Measurements from ENCODE around the gene SLC22A23.

The SLC22A23 gene

GRCh38 chr6:3330199-3330598 lies 126.7 kb downstream of the SLC22A23 start:
- no peak for DNase-seq

DNA sequence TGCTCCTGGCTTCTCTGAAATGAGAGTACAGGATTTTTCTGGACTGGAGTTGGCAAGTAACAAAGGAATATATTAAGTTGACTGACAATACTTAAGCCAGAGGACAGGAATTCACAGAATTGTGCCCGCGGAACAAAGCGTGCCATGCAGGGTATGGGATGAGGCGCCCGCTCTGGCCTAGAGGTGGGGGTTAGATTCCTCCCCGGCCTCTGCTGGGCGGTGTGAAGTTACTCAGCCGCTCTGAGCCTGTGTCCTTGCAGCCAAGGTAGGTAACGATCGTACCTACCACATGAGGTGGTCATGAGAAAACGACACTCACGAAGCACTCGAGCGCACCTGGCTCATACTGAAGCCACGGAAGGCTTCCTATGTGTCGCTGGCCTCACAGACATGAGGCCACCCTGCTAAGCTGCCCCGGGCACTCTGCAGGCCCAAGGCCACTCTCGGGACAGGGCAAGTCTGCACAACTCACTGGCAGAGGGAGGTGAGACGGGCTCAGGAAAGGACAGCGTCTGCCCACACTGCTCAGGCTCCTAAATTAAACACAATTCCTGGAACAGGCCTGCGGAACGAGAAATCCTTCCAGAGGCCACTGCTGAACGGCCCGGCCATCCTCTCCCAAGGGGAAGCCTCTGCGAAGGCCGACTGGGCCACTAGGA lies 127.3 kb downstream of the SLC22A23 start:
- DNase-seq: no peak

- DNase-seq: no peak
Observed at GRCh38 chr6:3328796-3329195, 128.1 kb downstream of the SLC22A23 start.

GRCh38 chr6:3328145-3328544 lies 128.7 kb downstream of the SLC22A23 start:
- no peak for DNase-seq

DNA sequence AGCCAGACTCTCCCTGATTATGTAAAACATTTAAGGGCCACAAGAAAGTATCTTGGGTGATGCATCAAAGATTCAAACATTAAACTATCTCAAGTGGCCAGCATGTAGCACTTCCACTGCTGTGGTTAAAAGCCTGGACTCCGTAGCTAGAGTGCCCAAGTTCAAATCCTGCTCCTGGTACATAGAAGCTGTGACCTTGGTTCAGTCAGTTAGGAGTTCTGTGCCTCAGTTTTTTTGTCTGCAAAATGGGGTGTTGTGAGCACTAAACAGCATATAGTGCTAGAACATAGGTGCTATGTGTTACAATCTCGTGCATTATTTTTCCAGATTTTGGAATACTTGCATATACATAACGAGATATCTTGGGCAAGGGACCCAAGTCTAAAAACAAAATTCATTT lies 129.4 kb downstream of the SLC22A23 start:
- no peak for DNase-seq

GRCh38 chr6:3326981-3327380 lies 129.9 kb downstream of the SLC22A23 start:
- no peak for DNase-seq

GRCh38 chr6:3326184-3326971 lies 130.5 kb downstream of the SLC22A23 start:
- DNase-seq: no peak

- DNase-seq: no peak
Observed at GRCh38 chr6:3325210-3325609, 131.6 kb downstream of the SLC22A23 start.

GRCh38 chr6:3324262-3324942 lies 132.4 kb downstream of the SLC22A23 start:
- DNase-seq: no peak

DNA sequence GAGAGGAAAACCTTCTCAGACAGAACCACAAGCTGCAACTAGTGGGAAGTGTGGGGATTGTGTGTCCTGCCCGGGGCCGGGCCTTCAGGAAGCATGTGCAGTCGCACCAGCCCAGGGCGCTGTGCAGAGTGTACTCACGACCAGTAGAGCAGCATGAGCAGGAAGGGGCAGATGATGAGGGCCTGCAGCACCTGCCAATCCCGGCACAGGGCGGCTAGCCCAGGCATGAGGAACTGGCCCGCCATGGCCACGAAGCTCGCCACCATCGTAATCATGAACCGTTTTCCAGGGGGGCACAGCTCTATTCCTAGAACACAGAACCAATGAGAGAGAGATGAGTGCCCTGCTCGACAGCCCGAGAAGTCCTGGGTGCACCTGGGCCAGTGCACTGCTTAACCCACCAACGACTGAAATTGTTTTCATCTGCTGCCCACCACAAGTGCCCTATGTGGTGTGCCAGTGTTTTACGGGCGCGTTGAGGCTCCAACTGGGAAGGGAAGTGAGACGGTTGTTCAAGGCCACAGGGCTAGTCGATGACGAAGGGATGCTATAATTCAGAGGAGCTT lies 133.1 kb downstream of the SLC22A23 start:
- DNase-seq: no peak

- DNase-seq: no peak
Observed at GRCh38 chr6:3323148-3323547, 133.7 kb downstream of the SLC22A23 start.

DNA sequence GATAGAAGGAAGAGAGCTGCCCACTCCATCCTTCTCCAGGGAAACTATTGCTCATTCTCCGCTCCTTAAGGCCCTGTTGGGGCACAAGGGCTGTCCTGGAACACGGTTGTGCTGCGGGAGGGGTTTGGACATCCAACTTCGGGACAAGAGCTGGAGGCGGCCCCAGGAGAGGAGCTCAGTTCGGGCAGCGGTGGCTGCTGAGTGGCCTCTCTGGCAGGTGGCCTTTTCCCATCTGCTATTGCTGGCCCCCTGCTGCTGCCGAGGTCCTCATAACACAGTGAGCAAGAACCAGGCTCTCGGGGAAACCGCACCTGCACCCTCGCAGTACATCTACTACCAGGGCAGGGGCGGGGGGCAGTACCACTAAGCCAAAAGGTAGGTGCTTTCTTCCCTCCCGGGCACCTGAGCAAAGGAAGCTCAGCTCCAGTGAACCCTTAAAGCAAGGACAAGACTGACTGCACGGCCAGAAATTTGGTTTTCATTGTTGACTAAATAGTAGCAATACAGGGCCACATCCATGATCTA lies 134.4 kb downstream of the SLC22A23 start:
- DNase-seq: no peak

DNA sequence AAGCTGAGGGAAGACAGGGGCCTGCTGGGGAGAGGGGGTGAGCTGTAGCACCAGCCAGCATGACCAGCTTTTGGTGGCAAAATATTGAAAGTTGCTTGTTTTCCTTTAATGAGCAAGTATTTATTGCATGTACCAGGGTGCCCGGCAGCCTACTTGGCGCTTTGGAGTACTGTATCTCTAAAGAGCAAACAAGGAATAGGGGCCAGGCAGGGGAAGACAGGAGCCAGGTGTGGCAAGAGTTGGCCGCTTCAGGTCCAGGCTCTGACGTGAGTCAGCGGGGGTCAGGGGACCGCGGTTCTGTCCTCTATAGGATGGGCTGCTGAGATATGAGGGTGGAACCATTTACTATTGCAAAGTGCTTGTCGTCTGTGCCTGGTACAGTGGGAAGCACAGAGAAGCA lies 135.0 kb downstream of the SLC22A23 start:
- no peak for DNase-seq

DNA sequence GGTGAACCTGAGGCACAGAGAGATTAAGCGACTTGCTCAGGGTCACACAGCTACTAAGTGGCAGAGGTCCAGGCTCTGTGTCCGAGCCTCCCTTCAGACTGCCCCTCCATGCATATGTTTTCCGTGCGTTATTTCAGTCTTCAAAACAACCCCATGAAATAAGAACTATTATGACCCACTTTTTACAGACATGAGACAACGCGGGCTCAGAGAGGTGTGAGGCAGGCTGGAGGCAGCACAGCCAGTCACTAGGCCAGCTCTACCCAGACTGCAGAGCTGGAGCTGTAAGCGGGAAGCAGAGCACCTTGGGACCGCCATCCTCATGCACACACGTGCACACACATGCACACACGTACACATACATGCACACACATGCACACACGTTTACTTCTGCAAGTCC lies 135.8 kb downstream of the SLC22A23 start:
- no peak for DNase-seq

DNA sequence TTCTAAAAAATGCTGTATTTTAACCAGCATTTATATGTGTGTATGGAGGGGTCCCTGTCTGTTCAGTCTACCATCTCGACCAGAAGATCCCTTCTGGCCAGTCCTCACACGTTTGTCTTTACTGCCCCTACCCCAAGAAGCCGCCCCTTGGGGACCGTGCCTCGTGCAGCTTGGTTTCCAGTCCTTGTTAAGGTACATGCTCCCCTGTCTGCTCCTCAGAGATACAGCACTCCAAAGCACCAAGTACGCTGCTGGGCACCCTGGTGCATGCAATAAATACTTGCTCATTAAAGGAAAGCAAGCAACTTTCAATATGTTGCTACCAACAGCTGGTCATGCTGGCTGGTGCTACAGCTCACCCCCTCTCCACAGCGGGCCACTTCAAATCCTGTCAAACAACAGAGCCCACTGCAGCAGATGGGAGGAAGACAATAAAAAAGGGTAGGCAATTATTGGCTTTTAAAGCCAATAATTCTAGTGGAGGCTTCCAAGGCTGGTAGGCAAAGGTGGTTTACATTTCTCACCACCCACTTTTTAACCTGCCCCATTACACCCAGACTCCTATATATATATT lies 136.5 kb downstream of the SLC22A23 start:
- no peak for DNase-seq

GRCh38 chr6:3319610-3320200 lies 137.1 kb downstream of the SLC22A23 start:
- no peak for DNase-seq

DNA sequence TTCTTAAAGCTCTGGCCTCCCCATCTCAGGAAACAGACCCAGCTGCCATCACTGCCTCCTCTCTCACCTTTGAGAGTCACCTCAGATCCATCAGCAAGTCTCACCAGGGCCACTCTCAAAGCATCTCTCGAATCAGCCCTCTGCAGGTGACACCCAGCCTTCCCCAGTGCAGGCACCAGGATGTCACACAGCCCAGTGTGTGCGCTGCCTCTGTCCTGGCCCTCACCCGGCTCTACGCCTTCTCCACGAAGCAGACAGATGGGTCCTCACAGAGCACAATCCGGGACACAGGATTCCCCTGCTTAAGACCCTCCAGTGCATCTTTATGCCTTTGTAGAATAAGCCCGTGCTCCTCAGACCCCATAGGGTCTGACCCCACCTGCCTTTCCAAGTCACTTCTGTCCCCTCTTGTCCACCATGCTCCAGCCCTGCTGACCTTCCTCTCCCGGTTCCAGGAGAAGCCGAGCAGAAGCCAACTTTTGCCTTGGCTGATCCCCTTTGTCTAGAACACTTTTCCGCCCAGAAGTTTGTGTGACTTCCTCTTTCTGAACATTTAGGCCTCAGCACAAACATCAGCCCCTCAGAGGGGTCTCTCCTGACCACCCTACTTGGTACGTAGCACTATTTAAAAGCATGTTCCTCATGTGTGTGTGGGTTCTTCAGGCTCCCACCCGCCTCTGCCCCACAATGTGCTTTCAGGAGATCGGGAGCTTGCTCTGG lies 137.9 kb downstream of the SLC22A23 start:
- DNase-seq: no peak

DNA sequence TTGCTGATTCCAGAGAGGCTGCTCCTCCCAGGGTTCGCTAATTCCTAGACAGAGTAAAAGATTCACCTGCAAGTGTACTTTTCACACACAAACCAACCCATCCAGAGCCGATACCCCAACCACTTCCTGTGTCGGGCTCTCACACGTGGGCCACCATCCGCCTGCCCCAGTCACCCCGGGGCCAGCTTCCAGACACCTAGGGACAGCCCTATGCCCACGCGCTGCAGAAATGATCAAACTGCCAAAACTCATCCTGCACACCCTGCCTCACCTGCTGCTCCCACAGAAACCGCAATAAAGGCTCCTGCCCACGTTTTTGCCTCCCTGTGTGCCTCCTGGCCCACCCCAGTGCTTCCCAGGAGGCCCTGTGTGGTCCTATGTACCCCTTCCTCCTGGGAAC lies 138.6 kb downstream of the SLC22A23 start:
- DNase-seq: peak; percentile 31

GRCh38 chr6:3317741-3318211 lies 139.1 kb downstream of the SLC22A23 start:
- no peak for DNase-seq

DNA sequence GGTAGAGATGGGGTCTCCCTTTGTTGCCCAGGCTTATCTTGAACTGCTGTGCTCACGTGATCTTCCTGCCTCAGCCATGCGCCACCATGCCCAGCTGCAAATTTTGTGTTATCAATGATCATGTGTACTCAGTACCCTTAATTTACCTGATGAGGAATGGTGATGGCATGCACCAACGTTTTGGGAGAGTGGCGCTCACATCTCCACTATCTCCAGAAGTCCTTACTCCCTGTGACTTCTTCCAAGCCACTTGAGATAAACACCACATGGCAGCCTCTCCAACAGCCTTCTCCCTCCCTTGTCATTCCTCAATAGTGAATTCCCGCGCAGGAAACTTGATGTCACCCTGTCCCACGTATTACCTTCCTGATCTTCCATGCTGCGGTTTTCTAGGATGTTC lies 140.0 kb downstream of the SLC22A23 start:
- DNase-seq: no peak

DNA sequence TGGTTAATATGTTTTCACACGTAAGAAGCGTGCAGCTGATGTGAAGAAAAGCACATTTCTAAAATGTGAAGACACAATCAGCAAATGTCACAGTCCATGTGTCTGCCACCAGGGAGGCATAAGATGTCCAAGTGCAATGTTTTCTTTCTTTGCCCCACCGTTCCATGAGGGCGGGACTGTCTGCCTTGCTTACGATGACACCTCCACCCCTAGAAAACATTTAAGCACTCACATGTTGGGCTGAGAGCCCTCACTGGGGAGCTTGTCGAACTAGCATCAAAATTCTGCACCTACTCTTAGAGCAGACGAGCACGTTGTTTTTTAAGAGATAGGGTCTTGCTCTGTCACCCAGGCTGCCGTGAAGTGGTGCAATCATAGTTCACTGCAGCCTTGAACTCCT lies 140.5 kb downstream of the SLC22A23 start:
- DNase-seq: no peak

DNA sequence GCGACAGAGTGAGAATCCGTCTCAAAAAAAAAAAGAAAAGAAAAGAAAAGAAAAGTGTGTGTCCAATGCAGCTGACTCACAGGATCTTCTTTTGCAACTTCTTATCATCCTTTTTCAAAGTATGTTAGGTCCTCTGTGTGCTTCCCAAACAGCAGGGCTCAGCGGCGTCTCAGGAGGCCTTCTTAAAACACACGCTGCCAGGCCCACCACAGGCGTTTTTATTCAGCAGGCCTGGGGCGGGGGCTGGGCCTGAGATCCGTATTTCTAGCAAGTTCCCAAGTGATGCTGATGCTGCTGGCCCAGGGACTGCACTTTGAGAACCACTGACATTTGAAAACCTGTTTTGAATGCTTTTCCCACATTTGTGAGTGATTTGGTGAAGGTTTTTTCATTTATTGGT lies 141.0 kb downstream of the SLC22A23 start:
- DNase-seq: no peak
